ENCODE measurements around the gene NOXRED1.

DNA sequence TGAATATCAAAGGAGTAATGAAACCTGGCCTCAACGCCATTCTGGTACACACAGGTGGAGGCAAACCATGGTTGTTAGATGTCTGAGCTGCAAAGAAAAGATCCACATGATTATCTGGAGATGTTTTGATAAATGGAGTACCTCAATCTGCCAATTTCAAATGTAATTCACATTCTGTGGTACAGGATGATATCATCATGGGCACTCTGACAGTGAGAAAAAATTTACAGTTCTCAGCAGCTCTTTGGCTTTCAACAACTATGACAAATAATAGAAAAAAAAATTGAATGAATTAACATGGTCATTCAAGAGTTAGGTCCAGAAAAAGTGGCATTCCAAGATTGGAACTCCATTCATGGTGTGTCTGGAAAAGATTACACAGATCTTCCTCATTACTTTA, 63.7 kb downstream of the NOXRED1 start:
- TF ChIP-seq CTCF (conservative IDR thresholded peaks at IDR 0.05; ENCODE audit: low read depth, low read length) (no peak), EZH2 (IDR thresholded peaks at IDR 0.05; ENCODE audit: borderline replicate concordance, low read depth, low read length, poor library complexity, severe bottlenecking) (no peak)

Data from A673 (cell line).